Endodermal cell (in vitro differentiated cells): ENCODE results near the gene WWC1. TPM values are rescaled to one million over a fixed set of nuclear protein-coding genes. Genes with fewer than 3 reads are reported as not detected.

ENCODE experiments used
- DNase-seq: peaks from one replicate; pipeline ENCODE4 v3.0.0-alpha.2; 2017
- H3K27ac ChIP-seq: 2 replicates; pipeline ENCODE4 v1.5.1; 2013; ENCODE audit warnings: mild to moderate bottlenecking, low read depth, low read length, moderate library complexity
- H3K27me3 ChIP-seq: 2 replicates; pipeline ENCODE4 v1.6.1; 2013; ENCODE audit warnings: mild to moderate bottlenecking, low read length, moderate library complexity; ENCODE audit not compliant: insufficient read depth, control insufficient read depth, poor library complexity, severe bottlenecking
- H3K36me3 ChIP-seq: 2 replicates; pipeline ENCODE4 v1.7.0; 2013; ENCODE audit warnings: mild to moderate bottlenecking, low read length, moderate library complexity; ENCODE audit not compliant: control insufficient read depth, insufficient read depth
- H3K4me1 ChIP-seq: one replicate; pipeline ENCODE4 v1.7.0; 2013; ENCODE audit warnings: low read length; ENCODE audit not compliant: control insufficient read depth, insufficient read depth
- H3K4me3 ChIP-seq: 2 replicates; pipeline ENCODE4 v1.5.1; 2013; ENCODE audit warnings: mild to moderate bottlenecking, low read length, moderate library complexity
- H3K9ac ChIP-seq: 2 replicates; pipeline ENCODE4 v1.6.1; 2013; ENCODE audit warnings: mild to moderate bottlenecking, low read length, moderate library complexity; ENCODE audit not compliant: poor library complexity, severe bottlenecking; ENCODE audit errors: extremely low read depth
- H3K9me3 ChIP-seq: 2 replicates; pipeline ENCODE4 v1.6.1; 2013; ENCODE audit warnings: mild to moderate bottlenecking, low read length, moderate library complexity; ENCODE audit not compliant: control insufficient read depth
- H3K27ac Mint-ChIP-seq: 2 replicates; pipeline ENCODE4 v1.8.0; 2020; ENCODE audit warnings: mixed read lengths
- H3K27me3 Mint-ChIP-seq: 2 replicates; pipeline ENCODE4 v1.8.0; 2021; ENCODE audit warnings: mild to moderate bottlenecking, mixed read lengths; ENCODE audit not compliant: insufficient read depth
- H3K36me3 Mint-ChIP-seq: 2 replicates; pipeline ENCODE4 v1.8.0; 2020; ENCODE audit warnings: low read depth, mixed read lengths
- H3K4me1 Mint-ChIP-seq: 2 replicates; pipeline ENCODE4 v1.8.0; 2020; ENCODE audit warnings: mixed read lengths
- H3K4me3 Mint-ChIP-seq: 2 replicates; pipeline ENCODE4 v1.8.0; 2020; ENCODE audit warnings: mild to moderate bottlenecking, moderate library complexity, mixed read lengths
- H3K9me3 Mint-ChIP-seq: 2 replicates; pipeline ENCODE4 v1.8.0; 2020; ENCODE audit warnings: mild to moderate bottlenecking, mixed read lengths
- WGBS, 2 experiments: methylation state at CpG; one replicate each; pipeline versions ENCODE4 v1.1.5 to v1.1.7; 2013; ENCODE audit warnings: missing lambda C conversion rate in 2 of 2, mixed read lengths in 1 of 2; ENCODE audit not compliant: insufficient coverage in 1 of 2, insufficient read length in 1 of 2; 5-methylcytosine and 5-hydroxymethylcytosine counted together
- total RNA-seq, 2 donors: library from RNA; stranded (reverse); fragmentation: NEBNext Ultra II Directional in 1 of 2; extraction: Animal tissue kit (Norgen Biotek cat#: 25700) in 1 of 2; gene quantifications; 2 replicates in 1 of 2; 3 replicates in 1 of 2; pipeline ENCODE4 v1.2.1, GENCODE V29; 2021
- TF ChIP-seq, protein P1 (sequence below): fragments of 200-600 bp; sonication (generic); conservative IDR thresholded peaks from 2 replicates; pipeline ENCODE4 v1.5.0; 2021; ENCODE audit warnings: antibody characterized with exemption, mild to moderate bottlenecking

The WWC1 gene
- total RNA-seq, 2 donors from 2014 or later, result 18.4 to 20.3 TPM

DNA sequence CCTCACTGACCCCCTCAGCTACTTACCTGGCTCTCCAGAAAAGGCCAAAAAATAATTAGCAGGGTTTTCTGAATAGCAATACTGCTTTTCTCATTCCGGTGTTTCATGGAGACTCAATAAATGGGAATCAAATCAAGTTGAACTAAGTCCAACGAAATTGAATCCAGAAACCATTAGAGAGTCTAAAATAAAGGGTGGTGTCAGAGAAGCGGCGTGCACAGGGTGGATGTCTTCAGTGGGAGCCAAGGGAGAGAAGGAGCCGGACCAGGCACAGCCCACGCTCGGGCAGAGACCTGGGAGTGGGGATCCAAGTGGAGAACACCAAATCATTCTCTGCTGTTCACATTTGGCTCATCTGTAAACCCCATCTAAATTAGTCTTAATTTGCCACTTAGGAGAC is 40.2 kb upstream of the WWC1 start:
- Mint-ChIP-seq H3K4me3 (no peak overlapping the region), H3K27ac (no peak overlapping the region), H3K9me3 (no peaks in the 10 kb centered on the region), H3K4me1 (no peaks in the 10 kb centered on the region), H3K27me3 (peaks cover 14% of the 10 kb centered on the region), H3K36me3 (peaks cover 15% of the 10 kb centered on the region)
- no peak overlapping the region for H3K9ac ChIP-seq
- peak overlapping the region; percentile 29 for H3K27ac ChIP-seq
- no peak overlapping the region for H3K4me3 ChIP-seq
- H3K36me3 ChIP-seq, result peaks cover 16% of the 10 kb centered on the region
- no peaks in the 10 kb centered on the region for H3K27me3 ChIP-seq
- H3K4me1 ChIP-seq, result no peaks in the 10 kb centered on the region
- DNase-seq, result no peak
- TF ChIP-seq, protein P1, sequence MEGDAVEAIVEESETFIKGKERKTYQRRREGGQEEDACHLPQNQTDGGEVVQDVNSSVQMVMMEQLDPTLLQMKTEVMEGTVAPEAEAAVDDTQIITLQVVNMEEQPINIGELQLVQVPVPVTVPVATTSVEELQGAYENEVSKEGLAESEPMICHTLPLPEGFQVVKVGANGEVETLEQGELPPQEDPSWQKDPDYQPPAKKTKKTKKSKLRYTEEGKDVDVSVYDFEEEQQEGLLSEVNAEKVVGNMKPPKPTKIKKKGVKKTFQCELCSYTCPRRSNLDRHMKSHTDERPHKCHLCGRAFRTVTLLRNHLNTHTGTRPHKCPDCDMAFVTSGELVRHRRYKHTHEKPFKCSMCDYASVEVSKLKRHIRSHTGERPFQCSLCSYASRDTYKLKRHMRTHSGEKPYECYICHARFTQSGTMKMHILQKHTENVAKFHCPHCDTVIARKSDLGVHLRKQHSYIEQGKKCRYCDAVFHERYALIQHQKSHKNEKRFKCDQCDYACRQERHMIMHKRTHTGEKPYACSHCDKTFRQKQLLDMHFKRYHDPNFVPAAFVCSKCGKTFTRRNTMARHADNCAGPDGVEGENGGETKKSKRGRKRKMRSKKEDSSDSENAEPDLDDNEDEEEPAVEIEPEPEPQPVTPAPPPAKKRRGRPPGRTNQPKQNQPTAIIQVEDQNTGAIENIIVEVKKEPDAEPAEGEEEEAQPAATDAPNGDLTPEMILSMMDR, result no peak
- WGBS, 2 experiments, result 84 to 89% methylated on average over 7 of the region's 7 CpGs
- no peaks in the 10 kb centered on the region for H3K9me3 ChIP-seq

DNA sequence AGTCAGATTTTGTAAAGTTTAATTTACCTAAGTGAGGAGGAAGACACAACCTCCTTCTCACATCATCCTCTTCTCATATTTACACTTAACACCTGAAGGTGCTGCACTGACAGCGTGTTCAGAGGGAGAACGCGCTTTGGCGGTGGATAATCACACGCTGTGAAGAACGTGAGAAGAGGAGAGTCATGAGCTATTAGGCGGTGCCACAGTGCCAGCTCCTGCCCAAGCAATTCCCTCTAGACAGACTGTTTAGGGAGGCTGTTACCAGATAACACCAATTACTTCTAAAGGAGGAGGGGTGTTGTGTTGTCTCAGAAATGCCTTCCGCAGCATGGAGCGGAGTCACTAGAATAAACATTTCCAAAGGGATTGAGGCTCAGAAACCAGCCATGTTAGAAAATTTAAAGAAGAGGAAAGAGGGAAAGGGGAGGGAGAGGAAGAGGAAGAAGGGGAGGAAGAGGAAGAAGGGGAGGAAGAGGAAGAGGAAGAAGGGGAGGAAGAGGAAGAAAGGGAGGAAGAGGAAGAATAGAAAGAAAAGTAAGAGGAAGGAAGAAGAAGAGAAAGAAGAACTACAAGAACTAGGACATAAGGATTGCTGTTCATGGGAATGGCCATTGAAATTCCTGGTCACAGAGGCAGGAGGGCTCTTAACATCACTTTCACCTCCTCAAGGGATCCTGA is 37.3 kb upstream of the WWC1 start:
- Mint-ChIP-seq H3K9me3 (no peaks in the 10 kb centered on the region), H3K27ac (no peak overlapping the region)
- TF ChIP-seq, protein P1, result no peak

GRCh38 chr5:168260353-168261226 is 30.9 kb upstream of the WWC1 start:
- Histone ChIP-seq H3K4me3 (no peak overlapping the region), H3K27me3 (no peaks in the 10 kb centered on the region), H3K27ac (no peak overlapping the region), H3K9me3 (no peaks in the 10 kb centered on the region), H3K4me1 (peaks cover 5% of the 10 kb centered on the region), H3K9ac (no peak overlapping the region), H3K36me3 (peaks cover 6% of the 10 kb centered on the region)
- Mint-ChIP-seq H3K4me3 (no peak overlapping the region), H3K9me3 (no peaks in the 10 kb centered on the region), H3K36me3 (no peaks in the 10 kb centered on the region), H3K4me1 (peaks cover 10% of the 10 kb centered on the region), H3K27ac (no peak overlapping the region), H3K27me3 (peaks cover 16% of the 10 kb centered on the region)
- TF ChIP-seq, protein P1, result no peak
- no peak for DNase-seq
- WGBS, 2 experiments, result 91 to 93% methylated on average over 12 to 15 of the region's 15 CpGs

More for the DNA sequence above, 37.3 kb upstream of the WWC1 start:
- Histone ChIP-seq H3K4me3 (no peak overlapping the region), H3K27ac (no peak overlapping the region), H3K36me3 (no peaks in the 10 kb centered on the region), H3K27me3 (no peaks in the 10 kb centered on the region), H3K9me3 (no peaks in the 10 kb centered on the region), H3K4me1 (no peaks in the 10 kb centered on the region), H3K9ac (no peak overlapping the region)
- Mint-ChIP-seq H3K27me3 (peaks cover 18% of the 10 kb centered on the region), H3K4me3 (no peak overlapping the region), H3K4me1 (no peaks in the 10 kb centered on the region), H3K36me3 (no peaks in the 10 kb centered on the region)
- no peak for DNase-seq
- 95 to 100% methylated on average over 2 to 9 of the region's 9 CpGs for WGBS, 2 experiments
